Neural cell (in vitro differentiated cells): ENCODE data around the gene PTBP2. TPM values are rescaled to one million over a fixed set of nuclear protein-coding genes. Genes with fewer than 3 reads are reported as not detected.

Source experiments
- H2AFZ ChIP-seq: fragments of 200-600, 300-800 bp; sonication (generic), shearing (Covaris generic); 2 replicates; pipeline ENCODE4 v1.6.0; 2014; ENCODE audit warnings: low read depth, mild to moderate bottlenecking, antibody characterized with exemption, low read length, moderate library complexity
- H3F3A ChIP-seq: fragments of 200-600 bp; shearing (Covaris generic); 2 replicates; pipeline ENCODE4 v1.6.1; 2016; ENCODE audit warnings: mild to moderate bottlenecking, moderate library complexity, mixed read lengths, antibody characterized with exemption, low read length; ENCODE audit not compliant: insufficient read depth, poor library complexity, severe bottlenecking
- H3K27ac ChIP-seq: fragments of 200-600, 300-800 bp; sonication (generic), shearing (Covaris generic); 2 replicates; pipeline ENCODE4 v1.5.1; 2014; ENCODE audit warnings: mild to moderate bottlenecking, low read length, moderate library complexity
- H3K27me3 ChIP-seq: fragments of 300-800, 200-600 bp; sonication (generic), shearing (Covaris generic); 2 replicates; pipeline ENCODE4 v1.6.0; 2014; ENCODE audit warnings: mild to moderate bottlenecking, low read depth, low read length, moderate library complexity; ENCODE audit not compliant: insufficient read depth
- H3K36me3 ChIP-seq: fragments of 300-800, 200-600 bp; sonication (generic), shearing (Covaris generic); 2 replicates; pipeline ENCODE4 v1.5.1; 2014; ENCODE audit warnings: mild to moderate bottlenecking, antibody characterized with exemption, low read length, moderate library complexity; ENCODE audit not compliant: insufficient read depth
- H3K4me2 ChIP-seq: fragments of 300-800, 200-600 bp; sonication (generic), shearing (Covaris generic); 2 replicates; pipeline ENCODE4 v1.6.0; 2014; ENCODE audit warnings: mild to moderate bottlenecking, low read length
- H3K4me3 ChIP-seq: fragments of 300-800, 200-600 bp; sonication (generic), shearing (Covaris generic); 2 replicates; pipeline ENCODE4 v1.5.1; 2014; ENCODE audit warnings: mild to moderate bottlenecking, low read length, moderate library complexity
- H3K79me2 ChIP-seq: fragments of 200-600 bp; shearing (Covaris generic); replicated peaks from 2 replicates; pipeline ENCODE4 v1.6.0; 2014; ENCODE audit warnings: mild to moderate bottlenecking, low read length, moderate library complexity; ENCODE audit not compliant: insufficient read depth
- H3K9ac ChIP-seq: fragments of 300-800, 200-600 bp; sonication (generic), shearing (Covaris generic); 2 replicates; pipeline ENCODE4 v1.6.1; 2016; ENCODE audit warnings: mild to moderate bottlenecking, low read length, mixed read lengths
- H3K9me2 ChIP-seq: fragments of 200-600 bp; shearing (Covaris generic); 2 replicates; pipeline ENCODE4 v1.6.1; 2016; ENCODE audit warnings: mild to moderate bottlenecking, low read length, mixed read lengths; ENCODE audit not compliant: insufficient read depth
- H3K9me3 ChIP-seq: fragments of 200-600, 300-800 bp; sonication (generic), shearing (Covaris generic); 2 replicates; pipeline ENCODE4 v1.6.1; 2016; ENCODE audit warnings: mild to moderate bottlenecking, mixed run types, low read length, moderate library complexity, mixed read lengths
- H4K20me1 ChIP-seq: fragments of 200-600 bp; shearing (Covaris generic); 2 replicates; pipeline ENCODE4 v1.6.1; 2016; ENCODE audit warnings: mild to moderate bottlenecking, mixed run types; ENCODE audit not compliant: insufficient read depth
- CTCF ChIP-seq: fragments of 450-650 bp; IDR thresholded peaks from 2 replicates; pipeline ENCODE4 v1.5.1; 2014; ENCODE audit warnings: antibody characterized with exemption, mild to moderate bottlenecking, moderate library complexity; ENCODE audit not compliant: poor library complexity, severe bottlenecking
- EP300 ChIP-seq: fragments of 450-650 bp; conservative IDR thresholded peaks from 2 replicates; pipeline ENCODE4 v1.6.1; 2014; ENCODE audit warnings: antibody characterized with exemption, mild to moderate bottlenecking, moderate library complexity; ENCODE audit not compliant: poor library complexity, severe bottlenecking
- EZH2 ChIP-seq: fragments of 200-600, 300-800 bp; shearing (Covaris generic), sonication (generic); IDR thresholded peaks from 2 replicates; pipeline ENCODE4 v1.6.1; 2014; ENCODE audit warnings: antibody characterized with exemption, low read length, borderline replicate concordance, mild to moderate bottlenecking; ENCODE audit not compliant: insufficient read depth, poor library complexity, severe bottlenecking
- MXI1 ChIP-seq: fragments of 450-650 bp; conservative IDR thresholded peaks from 2 replicates; pipeline ENCODE4 v1.6.1; 2014; ENCODE audit warnings: antibody characterized with exemption, mild to moderate bottlenecking; ENCODE audit not compliant: poor library complexity, severe bottlenecking
- POLR2AphosphoS5 ChIP-seq: IDR thresholded peaks from 2 replicates; pipeline ENCODE4 v1.6.1; 2012
- RAD21 ChIP-seq: fragments of 450-650 bp; conservative IDR thresholded peaks from 2 replicates; pipeline ENCODE4 v1.6.1; 2014; ENCODE audit warnings: antibody characterized with exemption, mild to moderate bottlenecking, moderate library complexity
- REST ChIP-seq: IDR thresholded peaks from 2 replicates; pipeline ENCODE4 v1.6.1; 2012; ENCODE audit warnings: borderline replicate concordance
- SMC3 ChIP-seq: fragments of 450-650 bp; conservative IDR thresholded peaks from 2 replicates; pipeline ENCODE4 v1.6.1; 2014; ENCODE audit warnings: antibody characterized with exemption, mild to moderate bottlenecking, moderate library complexity; ENCODE audit not compliant: poor library complexity
- TAF1 ChIP-seq: IDR thresholded peaks from 2 replicates; pipeline ENCODE4 v1.6.1; 2012; ENCODE audit warnings: low read depth
- polyA plus RNA-seq: library from polyadenylated mRNA; depleted of rRNA; stranded (reverse); fragments of >200 nt; gene quantifications from 2 replicates; pipeline ENCODE4 v1.2.3, GENCODE V29; 2014

PTBP2 gene
- polyA plus RNA-seq, 1 donor from 2014 or later = 319 TPM

GRCh38 chr1:96840396-96840795, 118.8 kb downstream of the PTBP2 start:
- no peak overlapping the region for H2AFZ ChIP-seq
- H3F3A ChIP-seq = no peaks in the 10 kb centered on the region
- no peak overlapping the region for H3K4me3 ChIP-seq
- no peaks in the 10 kb centered on the region for H3K36me3 ChIP-seq
- H3K27me3 ChIP-seq = no peaks in the 10 kb centered on the region
- no peak overlapping the region for H3K4me2 ChIP-seq
- TF ChIP-seq REST = no peak
- no peak for TF ChIP-seq TAF1
- no peak for TF ChIP-seq CTCF
- no peak for TF ChIP-seq SMC3
- TF ChIP-seq EZH2 = no peak
- TF ChIP-seq EP300 = no peak
- no peak overlapping the region for H3K27ac ChIP-seq
- no peaks in the 10 kb centered on the region for H3K9me3 ChIP-seq
- no peaks in the 10 kb centered on the region for H3K79me2 ChIP-seq
- H3K9me2 ChIP-seq = no peaks in the 10 kb centered on the region
- no peaks in the 10 kb centered on the region for H4K20me1 ChIP-seq
- H3K9ac ChIP-seq = no peak overlapping the region

- TF ChIP-seq EP300 (no peak), POLR2AphosphoS5 (no peak), SMC3 (no peak), TAF1 (no peak), MXI1 (no peak), EZH2 (no peak), RAD21 (no peak), CTCF (no peak), REST (no peak)
- Histone ChIP-seq H3K4me3 (no peak overlapping the region), H3K79me2 (no peaks in the 10 kb centered on the region), H3K27ac (no peak overlapping the region), H2AFZ (no peak overlapping the region), H3K27me3 (no peaks in the 10 kb centered on the region), H3K9me2 (no peaks in the 10 kb centered on the region), H3K4me2 (no peak overlapping the region), H3K9me3 (no peaks in the 10 kb centered on the region), H3F3A (no peaks in the 10 kb centered on the region), H3K9ac (no peak overlapping the region), H3K36me3 (no peaks in the 10 kb centered on the region), H4K20me1 (no peaks in the 10 kb centered on the region)
Measured at GRCh38 chr1:96842215-96842614, 120.6 kb downstream of the PTBP2 start.
